Ishikawa (cell line): Measurements from ENCODE around the gene TXNL4B.
"Not testable (repeated sequence)": the region's sequence is repeated elsewhere in the genome, so short reads cannot be mapped to it uniquely, and the experiment has no call there.

Source experiments
- CEBPB ChIP-seq: IDR thresholded peaks from 2 replicates; pipeline ENCODE4 v1.6.1; 2012
- CREB1 ChIP-seq: IDR thresholded peaks from 2 replicates; pipeline ENCODE4 v1.6.1; 2012; ENCODE audit warnings: low read depth
- EGR1 ChIP-seq: IDR thresholded peaks from 2 replicates; pipeline ENCODE4 v1.6.1; 2012
- EP300 ChIP-seq: IDR thresholded peaks from 2 replicates; pipeline ENCODE4 v1.6.1; 2012; ENCODE audit warnings: borderline replicate concordance
- FOXM1 ChIP-seq: IDR thresholded peaks from 2 replicates; pipeline ENCODE4 v1.6.1; 2012; ENCODE audit warnings: low read depth, borderline replicate concordance
- MAX ChIP-seq: IDR thresholded peaks from 2 replicates; pipeline ENCODE4 v1.6.1; 2012
- NFIC ChIP-seq: IDR thresholded peaks from 2 replicates; pipeline ENCODE4 v1.6.1; 2012
- RAD21 ChIP-seq: IDR thresholded peaks from 2 replicates; pipeline ENCODE4 v1.6.1; 2012; ENCODE audit warnings: low read depth
- TAF1 ChIP-seq: IDR thresholded peaks from 2 replicates; pipeline ENCODE4 v1.6.1; 2012; ENCODE audit warnings: low read depth, mild to moderate bottlenecking
- TCF12 ChIP-seq: IDR thresholded peaks from 2 replicates; pipeline ENCODE4 v1.6.1; 2012; ENCODE audit warnings: low read depth
- TEAD4 ChIP-seq: IDR thresholded peaks from 2 replicates; pipeline ENCODE4 v1.6.1; 2012
- USF1 ChIP-seq: IDR thresholded peaks from 2 replicates; pipeline ENCODE4 v1.6.1; 2012
- YY1 ChIP-seq: IDR thresholded peaks from 2 replicates; pipeline ENCODE4 v1.6.1; 2012; ENCODE audit warnings: low read depth
- ZBTB7A ChIP-seq: IDR thresholded peaks from 2 replicates; pipeline ENCODE4 v1.6.1; 2012; ENCODE audit warnings: low read depth
- TF ChIP-seq, protein P1 (sequence below): IDR thresholded peaks from 2 replicates; pipeline ENCODE4 v1.6.1; 2012; ENCODE audit warnings: low read depth, mild to moderate bottlenecking

TXNL4B gene

DNA sequence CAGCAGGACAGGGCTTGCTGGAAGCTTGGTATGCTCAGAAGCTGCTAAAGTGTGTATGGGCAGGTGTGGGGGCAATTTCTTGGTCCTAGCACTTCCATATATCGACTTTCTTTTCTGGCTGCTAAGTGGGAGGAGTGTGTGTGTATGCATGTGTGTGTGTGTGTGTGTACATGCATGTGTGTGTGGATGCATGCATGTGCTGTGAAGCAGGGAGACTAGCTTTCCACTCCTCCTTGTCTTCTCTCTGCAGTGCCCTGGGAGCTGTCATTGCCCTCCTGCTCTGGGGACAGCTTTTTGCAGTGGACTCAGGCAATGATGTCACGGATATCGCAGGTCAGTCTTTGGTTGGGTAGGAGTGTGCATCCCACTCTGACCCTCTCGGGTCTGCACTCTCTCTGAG is 37.5 kb downstream of the TXNL4B start:
- TF ChIP-seq ZBTB7A (no peak), CEBPB (no peak), TAF1 (no peak), NFIC (no peak), FOXM1 (no peak)

DNA sequence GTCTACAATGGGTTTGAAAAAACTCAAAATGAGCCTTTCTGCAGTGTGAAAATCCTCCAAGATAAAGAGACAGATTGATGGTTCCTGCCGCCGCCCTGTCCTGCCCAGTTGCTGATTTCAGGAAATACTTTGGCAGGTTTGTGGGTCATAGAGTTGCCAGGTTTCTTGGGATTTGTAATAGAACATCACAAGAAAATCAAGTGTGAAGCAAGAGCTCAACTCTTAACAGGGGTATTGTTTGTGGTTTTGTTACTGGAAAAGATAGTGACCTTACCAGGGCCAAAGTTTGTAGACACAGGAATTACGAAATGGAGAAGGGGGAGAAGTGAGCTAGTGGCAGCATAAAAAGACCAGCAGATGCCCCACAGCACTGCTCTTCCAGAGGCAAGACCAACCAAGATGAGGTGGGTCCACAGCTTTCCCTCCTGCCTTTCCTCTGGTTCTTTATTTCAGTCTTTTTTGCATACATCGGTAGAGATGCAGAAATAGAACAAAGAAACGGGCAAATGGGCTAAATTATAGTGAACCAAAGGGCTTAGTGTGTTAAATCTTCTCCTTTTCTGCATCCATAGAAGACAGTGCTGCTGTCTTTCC is 39.1 kb downstream of the TXNL4B start, which contains the start of gene HP:
Gene HP (plus strand): TSS at position 252 of the 594 bp plus-strand sequence. CDS start 148 bp downstream, at position 400.
- not testable (repeated sequence) for TF ChIP-seq YY1, CREB1
- TF ChIP-seq, protein P1, sequence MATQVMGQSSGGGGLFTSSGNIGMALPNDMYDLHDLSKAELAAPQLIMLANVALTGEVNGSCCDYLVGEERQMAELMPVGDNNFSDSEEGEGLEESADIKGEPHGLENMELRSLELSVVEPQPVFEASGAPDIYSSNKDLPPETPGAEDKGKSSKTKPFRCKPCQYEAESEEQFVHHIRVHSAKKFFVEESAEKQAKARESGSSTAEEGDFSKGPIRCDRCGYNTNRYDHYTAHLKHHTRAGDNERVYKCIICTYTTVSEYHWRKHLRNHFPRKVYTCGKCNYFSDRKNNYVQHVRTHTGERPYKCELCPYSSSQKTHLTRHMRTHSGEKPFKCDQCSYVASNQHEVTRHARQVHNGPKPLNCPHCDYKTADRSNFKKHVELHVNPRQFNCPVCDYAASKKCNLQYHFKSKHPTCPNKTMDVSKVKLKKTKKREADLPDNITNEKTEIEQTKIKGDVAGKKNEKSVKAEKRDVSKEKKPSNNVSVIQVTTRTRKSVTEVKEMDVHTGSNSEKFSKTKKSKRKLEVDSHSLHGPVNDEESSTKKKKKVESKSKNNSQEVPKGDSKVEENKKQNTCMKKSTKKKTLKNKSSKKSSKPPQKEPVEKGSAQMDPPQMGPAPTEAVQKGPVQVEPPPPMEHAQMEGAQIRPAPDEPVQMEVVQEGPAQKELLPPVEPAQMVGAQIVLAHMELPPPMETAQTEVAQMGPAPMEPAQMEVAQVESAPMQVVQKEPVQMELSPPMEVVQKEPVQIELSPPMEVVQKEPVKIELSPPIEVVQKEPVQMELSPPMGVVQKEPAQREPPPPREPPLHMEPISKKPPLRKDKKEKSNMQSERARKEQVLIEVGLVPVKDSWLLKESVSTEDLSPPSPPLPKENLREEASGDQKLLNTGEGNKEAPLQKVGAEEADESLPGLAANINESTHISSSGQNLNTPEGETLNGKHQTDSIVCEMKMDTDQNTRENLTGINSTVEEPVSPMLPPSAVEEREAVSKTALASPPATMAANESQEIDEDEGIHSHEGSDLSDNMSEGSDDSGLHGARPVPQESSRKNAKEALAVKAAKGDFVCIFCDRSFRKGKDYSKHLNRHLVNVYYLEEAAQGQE: not testable (repeated sequence)

DNA sequence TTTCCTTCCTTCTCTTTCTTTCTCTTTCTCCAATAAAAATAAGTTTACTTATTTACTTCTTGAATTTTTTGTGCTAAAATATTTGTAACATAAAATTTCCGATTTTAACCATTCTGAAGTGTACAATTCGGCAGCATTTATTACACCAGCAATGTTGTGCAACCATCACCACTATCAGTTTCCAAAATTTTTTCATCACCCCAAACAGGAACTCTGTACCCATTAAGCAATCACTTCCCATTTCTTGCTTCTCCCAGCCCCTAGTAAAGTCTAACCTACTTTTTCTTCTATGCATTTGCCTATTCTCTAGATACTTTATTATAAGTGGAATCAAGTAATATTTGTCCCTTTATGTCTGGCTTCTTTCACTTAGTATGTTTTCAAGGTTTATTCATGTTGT is 41.6 kb downstream of the TXNL4B start:
- TF ChIP-seq YY1 (no peak), TEAD4 (no peak), EP300 (no peak), CREB1 (no peak), FOXM1 (no peak), CEBPB (no peak), ZBTB7A (no peak), RAD21 (no peak), EGR1 (no peak), TAF1 (no peak)
- TF ChIP-seq, protein P1: no peak

GRCh38 chr16:72050769-72051464 is 42.5 kb downstream of the TXNL4B start:
- TF ChIP-seq TAF1 (no peak), USF1 (no peak), YY1 (no peak), RAD21 (no peak), ZBTB7A (no peak), MAX (no peak), CEBPB (no peak), CREB1 (no peak), EP300 (no peak), NFIC (no peak), TEAD4 (no peak), EGR1 (no peak), FOXM1 (no peak)
- TF ChIP-seq, protein P1: no peak

GRCh38 chr16:72049110-72049509 is 44.3 kb downstream of the TXNL4B start:
- TF ChIP-seq EP300 (no peak), CEBPB (no peak), ZBTB7A (no peak), TCF12 (no peak), CREB1 (no peak), RAD21 (no peak), MAX (no peak), YY1 (no peak), NFIC (no peak), FOXM1 (no peak), EGR1 (no peak), TAF1 (no peak), USF1 (no peak)
- TF ChIP-seq, protein P1: no peak
